Fibroblast of lung (primary cell): ENCODE results near the gene TMEM205. TPM values are rescaled to one million over a fixed set of nuclear protein-coding genes. Genes with fewer than 3 reads are reported as not detected.

Experiments
- DNase-seq, 2 donors: peaks; one replicate each; pipeline versions ENCODE4 v3.0.0 to v3.0.0-alpha.2; 2010; ENCODE audit warnings: low read depth in 2 of 2
- H2AFZ ChIP-seq: 2 replicates; pipeline ENCODE4 v1.5.1; 2012; ENCODE audit warnings: low read length, control low read depth, inconsistent platforms
- H3K27ac ChIP-seq: 2 replicates; pipeline ENCODE4 v1.5.1; 2011; ENCODE audit warnings: low read length, control low read depth; ENCODE audit not compliant: insufficient read depth
- H3K27me3 ChIP-seq: 2 replicates; pipeline ENCODE4 v1.5.1; 2011; ENCODE audit warnings: mild to moderate bottlenecking, low read length; ENCODE audit not compliant: control insufficient read depth, insufficient read depth
- H3K36me3 ChIP-seq: 2 replicates; pipeline ENCODE4 v1.5.1; 2011; ENCODE audit warnings: low read length; ENCODE audit not compliant: control insufficient read depth, insufficient read depth
- H3K4me1 ChIP-seq: 2 replicates; pipeline ENCODE4 v1.5.1; 2011; ENCODE audit warnings: low read length; ENCODE audit not compliant: control insufficient read depth, insufficient read depth; ENCODE audit errors: extremely low read depth
- H3K4me2 ChIP-seq: 2 replicates; pipeline ENCODE4 v1.5.1; 2011; ENCODE audit warnings: low read length, control low read depth; ENCODE audit not compliant: insufficient read depth; ENCODE audit errors: extremely low read depth
- H3K4me3 ChIP-seq, 4 experiments: fragments of 200-600 bp in 1 of 4; sonication (generic) in 1 of 4; replicated peaks in 1 of 4; 2 replicates each; pipeline ENCODE4 v1.5.1; 2011 to 2016; ENCODE audit warnings: low read length in 4 of 4, low read depth in 3 of 4, mild to moderate bottlenecking in 3 of 4, control low read depth in 2 of 4, inconsistent platforms in 1 of 4, mixed read lengths in 1 of 4; ENCODE audit not compliant: insufficient read depth in 1 of 4; ENCODE audit errors: control extremely low read depth in 1 of 4
- H3K79me2 ChIP-seq: 2 replicates; pipeline ENCODE4 v1.5.1; 2012; ENCODE audit warnings: mild to moderate bottlenecking, low read length, inconsistent platforms; ENCODE audit not compliant: control insufficient read depth, insufficient read depth
- H3K9ac ChIP-seq: 2 replicates; pipeline ENCODE4 v1.5.1; 2011; ENCODE audit warnings: mild to moderate bottlenecking, low read length, control low read depth; ENCODE audit not compliant: insufficient read depth
- H3K9me3 ChIP-seq: 2 replicates; pipeline ENCODE4 v1.5.1; 2012; ENCODE audit warnings: low read depth, low read length; ENCODE audit not compliant: control insufficient read depth, insufficient read depth
- H4K20me1 ChIP-seq: 2 replicates; pipeline ENCODE4 v1.5.1; 2011; ENCODE audit warnings: low read length; ENCODE audit not compliant: control insufficient read depth, insufficient read depth; ENCODE audit errors: extremely low read depth
- EZH2 ChIP-seq: IDR thresholded peaks from 2 replicates; pipeline ENCODE4 v1.5.1; 2012; ENCODE audit warnings: low read length, control low read depth, mild to moderate bottlenecking; ENCODE audit errors: missing control alignments
- polyA plus RNA-seq, 2 donors: library from polyadenylated mRNA; depleted of rRNA in 1 of 2; stranded (reverse) in 1 of 2; unstranded in 1 of 2; fragments of >200 nt; gene quantifications; 2 replicates each; pipeline ENCODE4 v1.2.1, GENCODE V29; 2011 to 2012; ENCODE audit warnings: missing spikeins in 1 of 2
- total RNA-seq: library from RNA; depleted of rRNA; stranded (reverse); fragments of >200 nt; gene quantifications from 2 replicates; pipeline ENCODE4 v1.2.1, GENCODE V29; 2014
- TF ChIP-seq, protein P1 (sequence below), 2 donors: IDR thresholded peaks in 1 of 2; conservative IDR thresholded peaks in 1 of 2; 1 replicate in 1 of 2; 2 replicates in 1 of 2; pipeline ENCODE4 v1.5.1; 2011 to 2012; ENCODE audit warnings: low read length in 2 of 2, control low read depth in 1 of 2, inconsistent platforms in 1 of 2, low read depth in 1 of 2, mild to moderate bottlenecking in 1 of 2

Gene TMEM205
- total and polyA plus RNA-seq, 2 donors (not counting 1 experiment from before 2014, with no cell fraction given), result 54.7 to 68.4 TPM

GRCh38 chr19:11361771-11362731 is 16.0 kb upstream of the TMEM205 start:
- peaks cover 8% of the 10 kb centered on the region for H3K36me3 ChIP-seq
- no peaks in the 10 kb centered on the region for H3K9me3 ChIP-seq
- no peak for DNase-seq
- no peak overlapping the region for H2AFZ ChIP-seq
- no peaks in the 10 kb centered on the region for H4K20me1 ChIP-seq
- no peak overlapping the region for H3K9ac ChIP-seq
- no peak overlapping the region for H3K27ac ChIP-seq
- H3K4me1 ChIP-seq, result no peaks in the 10 kb centered on the region
- no peak overlapping the region for H3K4me3 ChIP-seq
- no peaks in the 10 kb centered on the region for H3K27me3 ChIP-seq
- TF ChIP-seq EZH2, result no peak
- TF ChIP-seq, protein P1, sequence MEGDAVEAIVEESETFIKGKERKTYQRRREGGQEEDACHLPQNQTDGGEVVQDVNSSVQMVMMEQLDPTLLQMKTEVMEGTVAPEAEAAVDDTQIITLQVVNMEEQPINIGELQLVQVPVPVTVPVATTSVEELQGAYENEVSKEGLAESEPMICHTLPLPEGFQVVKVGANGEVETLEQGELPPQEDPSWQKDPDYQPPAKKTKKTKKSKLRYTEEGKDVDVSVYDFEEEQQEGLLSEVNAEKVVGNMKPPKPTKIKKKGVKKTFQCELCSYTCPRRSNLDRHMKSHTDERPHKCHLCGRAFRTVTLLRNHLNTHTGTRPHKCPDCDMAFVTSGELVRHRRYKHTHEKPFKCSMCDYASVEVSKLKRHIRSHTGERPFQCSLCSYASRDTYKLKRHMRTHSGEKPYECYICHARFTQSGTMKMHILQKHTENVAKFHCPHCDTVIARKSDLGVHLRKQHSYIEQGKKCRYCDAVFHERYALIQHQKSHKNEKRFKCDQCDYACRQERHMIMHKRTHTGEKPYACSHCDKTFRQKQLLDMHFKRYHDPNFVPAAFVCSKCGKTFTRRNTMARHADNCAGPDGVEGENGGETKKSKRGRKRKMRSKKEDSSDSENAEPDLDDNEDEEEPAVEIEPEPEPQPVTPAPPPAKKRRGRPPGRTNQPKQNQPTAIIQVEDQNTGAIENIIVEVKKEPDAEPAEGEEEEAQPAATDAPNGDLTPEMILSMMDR (conservative IDR thresholded peaks at IDR 0.05 in 1 of 2, IDR thresholded peaks at IDR 0.05 in 1 of 2; ENCODE audit: low read depth in 1 of 2, low read length in 2 of 2), result no peak
- no peak overlapping the region for H3K4me2 ChIP-seq
- no peaks in the 10 kb centered on the region for H3K79me2 ChIP-seq

- Histone ChIP-seq H3K4me2 (no peak overlapping the region), H3K27me3 (no peaks in the 10 kb centered on the region), H3K27ac (no peak overlapping the region), H3K9me3 (no peaks in the 10 kb centered on the region), H2AFZ (no peak overlapping the region), H4K20me1 (no peaks in the 10 kb centered on the region), H3K79me2 (no peaks in the 10 kb centered on the region), H3K4me3 (no peak overlapping the region), H3K36me3 (peaks cover 8% of the 10 kb centered on the region), H3K4me1 (no peaks in the 10 kb centered on the region), H3K9ac (no peak overlapping the region)
- no peak for DNase-seq
- TF ChIP-seq, protein P1 (conservative IDR thresholded peaks at IDR 0.05 in 1 of 2, IDR thresholded peaks at IDR 0.05 in 1 of 2; ENCODE audit: low read depth in 1 of 2, low read length in 2 of 2), result no peak
- TF ChIP-seq EZH2, result no peak
Observed at GRCh38 chr19:11361037-11361770, 15.1 kb upstream of the TMEM205 start.

- no peak overlapping the region for H3K27ac ChIP-seq
- H2AFZ ChIP-seq, result no peak overlapping the region
- no peaks in the 10 kb centered on the region for H3K27me3 ChIP-seq
- H4K20me1 ChIP-seq, result no peaks in the 10 kb centered on the region
- no peaks in the 10 kb centered on the region for H3K9me3 ChIP-seq
- H3K79me2 ChIP-seq, result peaks cover 5% of the 10 kb centered on the region
- peaks cover 8% of the 10 kb centered on the region for H3K36me3 ChIP-seq
- no peak overlapping the region for H3K4me2 ChIP-seq
- H3K9ac ChIP-seq, result no peak overlapping the region
- TF ChIP-seq, protein P1 (conservative IDR thresholded peaks at IDR 0.05 in 1 of 2, IDR thresholded peaks at IDR 0.05 in 1 of 2; ENCODE audit: low read depth in 1 of 2, low read length in 2 of 2), result no peak
- DNase-seq, result no peak
- H3K4me3 ChIP-seq, result no peak overlapping the region
- H3K4me1 ChIP-seq, result no peaks in the 10 kb centered on the region
Observed at GRCh38 chr19:11359421-11359820, 13.4 kb upstream of the TMEM205 start.
